ENCODE measurements around the gene PITPNC1. TPM values are rescaled to one million over a fixed set of nuclear protein-coding genes. Genes with fewer than 3 reads are reported as not detected.
A peak's percentile ranks its signal among the peaks of the same experiment; 100 is the strongest.

Gene PITPNC1
- total RNA-seq, 4 donors from 2014 or later = 9.1 to 15.1 (median 13.3) TPM

GRCh38 chr17:67632141-67632540 lies 255.1 kb downstream of the PITPNC1 start:
- H3K27ac ChIP-seq = no peak overlapping the region
- H3K4me3 ChIP-seq = no peak overlapping the region
- intact Hi-C loops (cut with DNase I) = loop anchor here (5.0 kb wide), 1 partner anchor 255 kb away; the partner anchor contains the start of gene PITPNC1
- no peaks in the 10 kb centered on the region for H3K9me3 ChIP-seq
- TF ChIP-seq CTCF (IDR thresholded peaks at IDR 0.05) = no peak
- TF ChIP-seq POLR2A (IDR thresholded peaks at IDR 0.05) = no peak
- peaks cover 0 to 21% (median 0%) of the 10 kb centered on the region in 3 donors for H3K36me3 ChIP-seq
- no peaks in the 10 kb centered on the region for H3K27me3 ChIP-seq
- 91% methylated on average over 8 of the region's 8 CpGs for WGBS, 2 donors
- H3K4me1 ChIP-seq = peaks cover 0 to 55% (median 15%) of the 10 kb centered on the region in 3 donors
- DNase-seq = no peak

- peaks cover 14 to 67% (median 29%) of the 10 kb centered on the region in 3 donors for H3K4me1 ChIP-seq
- TF ChIP-seq POLR2A (IDR thresholded peaks at IDR 0.05) (no peak), CTCF (IDR thresholded peaks at IDR 0.05) (no peak)
- 67 to 73% methylated on average over 9 to 10 of the region's 10 CpGs for WGBS, 2 donors
- H3K36me3 ChIP-seq = peaks cover 0 to 21% (median 0%) of the 10 kb centered on the region in 3 donors
- no peaks in the 10 kb centered on the region for H3K27me3 ChIP-seq
- intact Hi-C loops (cut with DNase I) = loop anchor here (5.0 kb wide), 1 partner anchor 256 kb away; the partner anchor contains the start of gene PITPNC1
- DNase-seq = no peak
- H3K27ac ChIP-seq = peak overlapping the region in 3 of 4 donors; percentile 47 to 83 (median 58)
- no peaks in the 10 kb centered on the region for H3K9me3 ChIP-seq
- no peak overlapping the region for H3K4me3 ChIP-seq
Observed at GRCh38 chr17:67633751-67634211, 256.7 kb downstream of the PITPNC1 start.

- Histone ChIP-seq H3K4me3 (no peak overlapping the region), H3K36me3 (peaks cover 0 to 21% (median 0%) of the 10 kb centered on the region in 3 donors), H3K27ac (peak overlapping the region in 3 of 4 donors; percentile 34 to 83 (median 45)), H3K27me3 (no peaks in the 10 kb centered on the region), H3K9me3 (no peaks in the 10 kb centered on the region), H3K4me1 (peaks cover 19 to 71% (median 36%) of the 10 kb centered on the region in 3 donors)
- WGBS, 2 donors = 68 to 74% methylated on average over 7 of the region's 7 CpGs
- intact Hi-C loops (cut with DNase I) = no loop called here
- TF ChIP-seq CTCF (IDR thresholded peaks at IDR 0.05) (no peak), POLR2A (IDR thresholded peaks at IDR 0.05) (no peak)
- DNase-seq = no peak
Observed at GRCh38 chr17:67635681-67636080, 258.6 kb downstream of the PITPNC1 start.

- peak overlapping the region; percentile 53 to 83 (median 81) for H3K27ac ChIP-seq
- 72 to 94% methylated on average over 4 to 6 of the region's 8 CpGs for WGBS, 2 donors
Observed at GRCh38 chr17:67636312-67636711, 259.2 kb downstream of the PITPNC1 start.

More at GRCh38 chr17:67636312-67636711, 259.2 kb downstream of the PITPNC1 start:
- Histone ChIP-seq H3K4me1 (peaks cover 19 to 77% (median 36%) of the 10 kb centered on the region in 3 donors), H3K9me3 (no peaks in the 10 kb centered on the region), H3K36me3 (peaks cover 0 to 21% (median 0%) of the 10 kb centered on the region in 3 donors), H3K4me3 (no peak overlapping the region), H3K27me3 (no peaks in the 10 kb centered on the region)
- TF ChIP-seq CTCF (IDR thresholded peaks at IDR 0.05) (no peak), POLR2A (IDR thresholded peaks at IDR 0.05) (no peak)
- intact Hi-C loops (cut with DNase I) = no loop called here
- no peak for DNase-seq

All from esophagus squamous epithelium (tissue), 5 donors.